Ishikawa (cell line): ENCODE data around the gene STON2.

Source experiments
- CEBPB ChIP-seq: IDR thresholded peaks from 2 replicates; pipeline ENCODE4 v1.6.1; 2012
- CREB1 ChIP-seq: IDR thresholded peaks from 2 replicates; pipeline ENCODE4 v1.6.1; 2012; ENCODE audit warnings: low read depth
- EGR1 ChIP-seq: IDR thresholded peaks from 2 replicates; pipeline ENCODE4 v1.6.1; 2012
- EP300 ChIP-seq: IDR thresholded peaks from 2 replicates; pipeline ENCODE4 v1.6.1; 2012; ENCODE audit warnings: borderline replicate concordance
- FOXM1 ChIP-seq: IDR thresholded peaks from 2 replicates; pipeline ENCODE4 v1.6.1; 2012; ENCODE audit warnings: low read depth, borderline replicate concordance
- MAX ChIP-seq: IDR thresholded peaks from 2 replicates; pipeline ENCODE4 v1.6.1; 2012
- NFIC ChIP-seq: IDR thresholded peaks from 2 replicates; pipeline ENCODE4 v1.6.1; 2012
- RAD21 ChIP-seq: IDR thresholded peaks from 2 replicates; pipeline ENCODE4 v1.6.1; 2012; ENCODE audit warnings: low read depth
- REST ChIP-seq: IDR thresholded peaks from 2 replicates; pipeline ENCODE4 v1.6.1; 2012; ENCODE audit warnings: low read depth, mild to moderate bottlenecking
- TAF1 ChIP-seq: IDR thresholded peaks from 2 replicates; pipeline ENCODE4 v1.6.1; 2012; ENCODE audit warnings: low read depth, mild to moderate bottlenecking
- TCF12 ChIP-seq: IDR thresholded peaks from 2 replicates; pipeline ENCODE4 v1.6.1; 2012; ENCODE audit warnings: low read depth
- TEAD4 ChIP-seq: IDR thresholded peaks from 2 replicates; pipeline ENCODE4 v1.6.1; 2012
- USF1 ChIP-seq: IDR thresholded peaks from 2 replicates; pipeline ENCODE4 v1.6.1; 2012
- YY1 ChIP-seq: IDR thresholded peaks from 2 replicates; pipeline ENCODE4 v1.6.1; 2012; ENCODE audit warnings: low read depth
- ZBTB7A ChIP-seq: IDR thresholded peaks from 2 replicates; pipeline ENCODE4 v1.6.1; 2012; ENCODE audit warnings: low read depth

STON2 gene

GRCh38 chr14:81243499-81243898 is 156.6 kb downstream of the STON2 start:
- no peak for TF ChIP-seq CEBPB
- no peak for TF ChIP-seq USF1
- TF ChIP-seq MAX = no peak
- no peak for TF ChIP-seq RAD21
- no peak for TF ChIP-seq CREB1
- TF ChIP-seq NFIC = no peak
- no peak for TF ChIP-seq TAF1
- no peak for TF ChIP-seq REST
- no peak for TF ChIP-seq EP300
- TF ChIP-seq YY1 = no peak

DNA sequence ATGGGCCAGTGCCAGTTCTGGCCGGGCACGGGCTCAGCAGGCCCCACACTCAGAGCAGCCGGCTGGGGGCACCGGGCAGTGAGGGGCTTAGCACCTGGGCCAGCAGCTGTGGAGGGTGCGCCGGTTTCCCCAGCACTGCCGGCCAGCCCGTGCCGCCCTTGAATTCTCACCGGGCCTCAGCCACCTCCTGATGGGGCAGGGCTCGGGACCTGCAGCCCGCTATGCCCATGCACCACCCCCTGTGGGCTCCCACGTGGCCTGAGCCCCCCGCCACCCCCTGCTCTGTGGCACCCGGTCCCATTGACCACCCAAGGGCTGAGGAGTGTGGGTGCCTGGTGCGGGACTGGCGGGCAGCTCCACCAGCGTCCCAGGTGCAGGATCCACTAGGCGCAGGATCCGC is 164.0 kb downstream of the STON2 start:
- no peak for TF ChIP-seq MAX
- no peak for TF ChIP-seq YY1
- TF ChIP-seq RAD21 = no peak
- TF ChIP-seq REST = no peak
- TF ChIP-seq CEBPB = no peak
- no peak for TF ChIP-seq EGR1
- no peak for TF ChIP-seq TEAD4
- TF ChIP-seq CREB1 = no peak
- TF ChIP-seq ZBTB7A = no peak
- no peak for TF ChIP-seq TAF1
- TF ChIP-seq FOXM1 = no peak
- TF ChIP-seq EP300 = no peak
- no peak for TF ChIP-seq NFIC
- TF ChIP-seq USF1 = no peak
- no peak for TF ChIP-seq TCF12

DNA sequence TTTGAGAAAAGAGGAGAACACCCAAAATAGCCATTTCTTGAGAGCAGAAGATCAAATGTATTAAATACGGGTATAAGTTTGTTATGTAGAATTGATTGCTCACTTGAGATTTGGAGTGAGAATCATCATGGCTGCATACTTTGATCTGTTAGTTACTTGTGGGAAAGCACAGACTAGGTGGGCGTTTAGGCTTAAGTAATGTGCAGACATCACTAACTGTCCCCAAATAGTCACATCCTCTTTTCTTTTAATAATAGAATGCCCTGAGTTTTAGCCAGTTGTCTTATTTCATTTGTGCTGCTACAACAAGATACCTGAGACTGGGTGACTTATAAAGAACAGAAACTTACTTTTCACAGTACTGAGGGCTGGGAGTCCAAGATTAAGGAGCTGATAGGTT is 165.0 kb downstream of the STON2 start:
- no peak for TF ChIP-seq EGR1
- no peak for TF ChIP-seq MAX
- TF ChIP-seq TAF1 = no peak
- TF ChIP-seq NFIC = no peak
- TF ChIP-seq CEBPB = no peak
- TF ChIP-seq RAD21 = no peak
- no peak for TF ChIP-seq CREB1

- TF ChIP-seq NFIC (peak; percentile 81), YY1 (no peak), TEAD4 (peak; percentile 90)
Measured at GRCh38 chr14:81234278-81234677, 165.8 kb downstream of the STON2 start.

DNA sequence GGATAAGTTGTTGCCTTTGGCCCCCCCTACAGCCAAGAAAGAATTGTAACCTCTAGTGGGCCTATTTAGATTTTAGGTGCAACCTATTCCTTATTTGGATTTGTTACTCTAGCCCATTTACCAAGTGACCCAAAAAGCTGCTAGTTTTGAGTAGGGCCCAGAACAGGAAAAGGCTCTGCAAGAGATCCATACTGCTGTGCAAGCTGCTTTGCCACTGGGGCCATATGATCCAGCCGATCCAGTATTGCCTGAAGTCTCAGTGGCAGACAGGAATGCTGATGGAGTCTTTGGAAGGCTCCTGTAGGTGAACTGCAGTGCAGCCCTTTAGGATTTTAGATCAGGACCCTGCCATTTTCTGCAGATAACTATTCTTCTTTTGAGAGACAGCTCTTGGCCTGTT is 166.5 kb downstream of the STON2 start:
- TF ChIP-seq TAF1 (no peak), MAX (no peak), YY1 (no peak), TCF12 (no peak), REST (no peak), ZBTB7A (no peak)
